Immature natural killer cell (primary cell): ENCODE measurements around the gene TMED4. TPM values are rescaled to one million over a fixed set of nuclear protein-coding genes. Genes with fewer than 3 reads are reported as not detected.
"Not testable (repeated sequence)": the region's sequence is repeated elsewhere in the genome, so short reads cannot be mapped to it uniquely, and the experiment has no call there.

Experiments
- DNase-seq, 3 donors: peaks; one replicate each; pipeline ENCODE4 v3.0.0; 2022; ENCODE audit warnings: mixed read lengths in 1 of 3
- H3K27ac Mint-ChIP-seq, 6 donors: one replicate each; pipeline ENCODE4 v1.8.0; 2020; ENCODE audit warnings: mixed read lengths in 6 of 6, mild to moderate bottlenecking in 5 of 6, inconsistent platforms in 4 of 6, moderate library complexity in 3 of 6
- H3K27me3 Mint-ChIP-seq, 3 donors: one replicate each; pipeline ENCODE4 v1.8.0; 2020 to 2021; ENCODE audit warnings: low read depth in 3 of 3, mild to moderate bottlenecking in 3 of 3, mixed read lengths in 3 of 3, moderate library complexity in 3 of 3, inconsistent platforms in 1 of 3
- H3K36me3 Mint-ChIP-seq, 3 donors: one replicate each; pipeline ENCODE4 v1.8.0; 2020; ENCODE audit warnings: mixed read lengths in 3 of 3, inconsistent platforms in 2 of 3, mild to moderate bottlenecking in 2 of 3
- H3K4me1 Mint-ChIP-seq, 2 donors: one replicate each; pipeline ENCODE4 v1.8.0; 2020; ENCODE audit warnings: inconsistent platforms in 2 of 2, mild to moderate bottlenecking in 2 of 2, mixed read lengths in 2 of 2, moderate library complexity in 1 of 2
- H3K4me3 Mint-ChIP-seq, 5 donors: one replicate each; pipeline ENCODE4 v1.8.0; 2020; ENCODE audit warnings: mild to moderate bottlenecking in 5 of 5, mixed read lengths in 5 of 5, inconsistent platforms in 3 of 5, moderate library complexity in 3 of 5
- H3K9me3 Mint-ChIP-seq, 6 donors: one replicate each; pipeline ENCODE4 v1.8.0; 2020; ENCODE audit warnings: mild to moderate bottlenecking in 6 of 6, mixed read lengths in 6 of 6, inconsistent platforms in 4 of 6, moderate library complexity in 3 of 6
- polyA plus RNA-seq, 3 donors: library from polyadenylated mRNA; unstranded; fragments of 300-500 nt; fragmentation: Illumina TruSeq; gene quantifications; one replicate each; pipeline ENCODE4 v1.2.3, GENCODE V29; 2021

Gene TMED4
- polyA plus RNA-seq, 3 donors from 2014 or later: 50.0 to 79.0 (median 71.6) TPM

- Mint-ChIP-seq H3K9me3 (no peaks in the 10 kb centered on the region), H3K4me1 (no peaks in the 10 kb centered on the region), H3K27me3 (peaks cover 3 to 6% (median 4%) of the 10 kb centered on the region in 3 donors), H3K27ac (no peak overlapping the region), H3K36me3 (no peaks in the 10 kb centered on the region), H3K4me3 (no peak overlapping the region)
- DNase-seq: no peak
Measured at GRCh38 chr7:44557485-44557884, 24.5 kb downstream of the TMED4 start.

- no peak for DNase-seq
- H3K9me3 Mint-ChIP-seq: no peaks in the 10 kb centered on the region
- H3K36me3 Mint-ChIP-seq: no peaks in the 10 kb centered on the region
- no peak overlapping the region for H3K4me3 Mint-ChIP-seq
- H3K4me1 Mint-ChIP-seq: no peaks in the 10 kb centered on the region
- peaks cover 3 to 9% (median 6%) of the 10 kb centered on the region in 3 donors for H3K27me3 Mint-ChIP-seq
- no peak overlapping the region for H3K27ac Mint-ChIP-seq
Measured at GRCh38 chr7:44555350-44555749, 26.7 kb downstream of the TMED4 start.

- H3K4me3 Mint-ChIP-seq, H3K27ac Mint-ChIP-seq, H3K4me1 Mint-ChIP-seq, H3K9me3 Mint-ChIP-seq, DNase-seq, H3K36me3 Mint-ChIP-seq: not testable (repeated sequence)
- peaks cover 9 to 13% (median 9%) of the 10 kb centered on the region in 3 donors for H3K27me3 Mint-ChIP-seq
Measured at GRCh38 chr7:44552473-44553005, 29.5 kb downstream of the TMED4 start.

- H3K4me1 Mint-ChIP-seq: no peaks in the 10 kb centered on the region
- no peak overlapping the region for H3K4me3 Mint-ChIP-seq
- H3K9me3 Mint-ChIP-seq: no peaks in the 10 kb centered on the region
- no peak for DNase-seq
- no peaks in the 10 kb centered on the region for H3K36me3 Mint-ChIP-seq
- peaks cover 7 to 18% (median 9%) of the 10 kb centered on the region in 3 donors for H3K27me3 Mint-ChIP-seq
- H3K27ac Mint-ChIP-seq: no peak overlapping the region
Measured at GRCh38 chr7:44549457-44549856, 32.6 kb downstream of the TMED4 start.

GRCh38 chr7:44548893-44549292 lies 33.1 kb downstream of the TMED4 start:
- DNase-seq: no peak
- Mint-ChIP-seq H3K4me1 (no peaks in the 10 kb centered on the region), H3K4me3 (no peak overlapping the region), H3K36me3 (no peaks in the 10 kb centered on the region), H3K27me3 (peaks cover 7 to 18% (median 10%) of the 10 kb centered on the region in 3 donors), H3K9me3 (no peaks in the 10 kb centered on the region), H3K27ac (no peak overlapping the region)

- Mint-ChIP-seq H3K4me3 (no peak overlapping the region), H3K27me3 (peaks cover 9 to 14% (median 10%) of the 10 kb centered on the region in 3 donors), H3K9me3 (no peaks in the 10 kb centered on the region), H3K4me1 (no peaks in the 10 kb centered on the region), H3K36me3 (no peaks in the 10 kb centered on the region), H3K27ac (no peak overlapping the region)
- DNase-seq: no peak
Measured at GRCh38 chr7:44547536-44548231, 34.3 kb downstream of the TMED4 start.

- H3K27me3 Mint-ChIP-seq: peaks cover 3 to 6% (median 4%) of the 10 kb centered on the region in 3 donors
Measured at GRCh38 chr7:44541876-44542610, 40.0 kb downstream of the TMED4 start.

GRCh38 chr7:44541028-44541869 lies 40.8 kb downstream of the TMED4 start, which contains the start of gene NPC1L1:
Gene NPC1L1, minus strand, starts transcription at chr7:44541330. Its CDS starts 71 bp downstream, at chr7:44541259.
- Mint-ChIP-seq H3K36me3 (no peaks in the 10 kb centered on the region), H3K4me3 (no peak within 1 kb of the TSS)

More at GRCh38 chr7:44541876-44542610, 40.0 kb downstream of the TMED4 start:
- H3K4me3 Mint-ChIP-seq: no peak overlapping the region
- DNase-seq: no peak
- no peaks in the 10 kb centered on the region for H3K4me1 Mint-ChIP-seq
- H3K9me3 Mint-ChIP-seq: no peaks in the 10 kb centered on the region
- H3K36me3 Mint-ChIP-seq: no peaks in the 10 kb centered on the region
- H3K27ac Mint-ChIP-seq: no peak overlapping the region

GRCh38 chr7:44540592-44541027 lies 41.4 kb downstream of the TMED4 start:
- Mint-ChIP-seq H3K4me1 (no peaks in the 10 kb centered on the region), H3K9me3 (no peaks in the 10 kb centered on the region), H3K36me3 (no peaks in the 10 kb centered on the region), H3K27me3 (peaks cover 2 to 3% (median 2%) of the 10 kb centered on the region in 3 donors), H3K4me3 (no peak overlapping the region), H3K27ac (no peak overlapping the region)
- no peak for DNase-seq

More at GRCh38 chr7:44541028-44541869, 40.8 kb downstream of the TMED4 start, which contains the start of gene NPC1L1:
- Mint-ChIP-seq H3K4me1 (no peaks in the 10 kb centered on the region), H3K27me3 (peaks cover 2 to 3% (median 2%) of the 10 kb centered on the region in 3 donors), H3K27ac (no peak within 1 kb of the TSS), H3K9me3 (no peaks in the 10 kb centered on the region)
- DNase-seq: no peak

GRCh38 chr7:44539669-44540506 lies 42.1 kb downstream of the TMED4 start:
- Mint-ChIP-seq H3K4me3 (no peak overlapping the region), H3K9me3 (no peaks in the 10 kb centered on the region), H3K27me3 (peaks cover 2 to 5% (median 2%) of the 10 kb centered on the region in 3 donors), H3K27ac (no peak overlapping the region), H3K36me3 (no peaks in the 10 kb centered on the region), H3K4me1 (no peaks in the 10 kb centered on the region)
- no peak for DNase-seq

GRCh38 chr7:44538798-44539668 lies 43.0 kb downstream of the TMED4 start:
- no peak overlapping the region for H3K27ac Mint-ChIP-seq
- peaks cover 2 to 3% (median 2%) of the 10 kb centered on the region in 3 donors for H3K27me3 Mint-ChIP-seq
- no peaks in the 10 kb centered on the region for H3K9me3 Mint-ChIP-seq
- no peak for DNase-seq
- no peaks in the 10 kb centered on the region for H3K36me3 Mint-ChIP-seq
- no peak overlapping the region for H3K4me3 Mint-ChIP-seq
- no peaks in the 10 kb centered on the region for H3K4me1 Mint-ChIP-seq
